Erythroblast (primary cell): Measurements from ENCODE around the gene C1QTNF1.

Source experiments
- GATA1 ChIP-seq: IDR thresholded peaks from 2 replicates; pipeline ENCODE4 v1.6.1; 2011; ENCODE audit warnings: low read depth, mild to moderate bottlenecking, control low read depth, low read length, moderate library complexity
- POLR2A ChIP-seq: IDR thresholded peaks from 2 replicates; pipeline ENCODE4 v1.6.1; 2011; ENCODE audit warnings: mild to moderate bottlenecking, low read length

DNA sequence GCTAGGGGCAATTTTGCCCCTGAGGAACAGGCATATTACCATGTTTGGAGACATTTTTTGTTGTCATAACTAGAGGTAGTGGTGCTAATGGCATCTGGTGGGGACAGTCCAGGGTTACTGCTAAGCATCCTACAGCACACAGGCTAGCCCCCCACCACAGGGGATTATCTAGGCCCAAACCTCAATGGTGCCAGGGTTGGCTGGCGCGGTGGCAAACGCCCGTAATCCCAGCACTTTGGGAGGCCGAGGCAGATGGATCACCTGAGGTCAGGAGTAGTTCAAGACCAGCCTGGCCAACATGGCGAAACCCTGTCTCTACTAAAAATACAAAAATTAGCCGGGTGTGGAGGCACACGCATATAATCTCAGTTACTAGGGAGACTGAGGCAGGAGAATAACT is 15.2 kb downstream of the C1QTNF1 start:
- TF ChIP-seq POLR2A (no peak), GATA1 (no peak)
